Measurements from ENCODE around the gene SLC6A13. TPM values are rescaled to one million over a fixed set of nuclear protein-coding genes. Genes with fewer than 3 reads are reported as not detected.

Gene SLC6A13
- total and polyA plus RNA-seq, 10 of the 15 experiments (the other 5 are each of a cell fraction or from before 2014, with no cell fraction given), result 0.18 to 1.2 (median 0.20) TPM; not detected in 3

GRCh38 chr12:269191-269590 is 6.6 kb upstream of the SLC6A13 start:
- RAD21 ChIA-PET (ENCODE audit: unreplicated experiment), result no interaction called here
- Histone ChIP-seq H4K20me1 (ENCODE audit: control insufficient read depth, insufficient read depth) (no peaks in the 10 kb centered on the region), H3K27ac (ENCODE audit: control insufficient read depth, insufficient read depth) (no peak overlapping the region), H2AFZ (ENCODE audit: control insufficient read depth, low read depth, low read length) (no peak overlapping the region), H3K4me3 (no peak overlapping the region), H3K36me3 (ENCODE audit: control insufficient read depth in 2 of 2, insufficient read depth in 2 of 2, low read length in 1 of 2) (no peaks in the 10 kb centered on the region), H3K27me3 (replicated peaks in 1 of 2; ENCODE audit: control insufficient read depth in 2 of 2, insufficient read depth in 2 of 2, low read length in 1 of 2) (no peaks in the 10 kb centered on the region), H3K4me1 (ENCODE audit: control insufficient read depth, insufficient read depth, low read length) (no peaks in the 10 kb centered on the region), H3K9ac (ENCODE audit: control insufficient read depth, insufficient read depth, low read length) (no peak overlapping the region), H3K9me3 (replicated peaks; ENCODE audit: control insufficient read depth, insufficient read depth, low read length) (no peaks in the 10 kb centered on the region), H3K4me2 (ENCODE audit: control insufficient read depth, insufficient read depth) (no peak overlapping the region), H3K79me2 (ENCODE audit: control insufficient read depth, insufficient read depth, low read length) (no peaks in the 10 kb centered on the region)
- DNase-seq (ENCODE audit: low read depth, low spot score) (no peak), FAIRE-seq (no peak), ATAC-seq (no peak)
- no TSS peak for BruUV-seq (replicated peaks)
- intact Hi-C loops (cut with micrococcal nuclease; ENCODE audit: unreplicated experiment) (no loop called here), in situ Hi-C loops (cut with MboI) (no loop called here)
- no peak for TF ChIP-seq NR2C1 (IDR thresholded peaks at IDR 0.05)
- CTCF ChIA-PET, result no interaction called here
- 67% methylated on average over 3 of the region's 3 CpGs for WGBS (ENCODE audit: insufficient coverage, insufficient replicate concordance, low lambda C conversion rate, missing lambda C conversion rate)
- POLR2A ChIA-PET, result no interaction called here
- SMC1A ChIA-PET (ENCODE audit: uncharacterized antibody, unreplicated experiment), result interaction anchor here (1.2 kb wide), 1 partner anchor 8 kb away, joined by 3 read pairs; no protein-coding TSS in a partner anchor

- FAIRE-seq (no peak), DNase-seq (ENCODE audit: low read depth, low spot score) (no peak), ATAC-seq (no peak)
- intact Hi-C loops (cut with micrococcal nuclease; ENCODE audit: unreplicated experiment), result loop anchor here (1.0 kb wide), 1 partner anchor 8 kb away; no protein-coding TSS in a partner anchor
- TF ChIP-seq POLR2AphosphoS5 (IDR thresholded peaks at IDR 0.05; ENCODE audit: low read length), result no peak
- TF ChIP-seq E2F8 (IDR thresholded peaks at IDR 0.05; ENCODE audit: low read depth, partially characterized antibody), result no peak
- TF ChIP-seq JUND (IDR thresholded peaks at IDR 0.05; ENCODE audit: low read depth, low read length), result no peak
- no peak for TF ChIP-seq CBX5 (IDR thresholded peaks at IDR 0.05; ENCODE audit: low read depth)
- H3K4me1 ChIP-seq (ENCODE audit: control insufficient read depth, insufficient read depth, low read length), result no peaks in the 10 kb centered on the region
- SMC1A ChIA-PET (ENCODE audit: uncharacterized antibody, unreplicated experiment), result interaction anchor here (1.2 kb wide), 1 partner anchor 9 kb away, joined by 3 read pairs; no protein-coding TSS in a partner anchor
- POLR2A ChIA-PET, result no interaction called here
- in situ Hi-C loops (cut with MboI), result no loop called here
- no peak overlapping the region for H3K4me2 ChIP-seq (ENCODE audit: control insufficient read depth, insufficient read depth)
- RAD21 ChIA-PET (ENCODE audit: unreplicated experiment), result no interaction called here
- BruUV-seq (replicated peaks), result no TSS peak
- H3K27me3 ChIP-seq (replicated peaks in 1 of 2; ENCODE audit: control insufficient read depth in 2 of 2, insufficient read depth in 2 of 2, low read length in 1 of 2), result no peaks in the 10 kb centered on the region
- CTCF ChIA-PET, result no interaction called here
- no peaks in the 10 kb centered on the region for H4K20me1 ChIP-seq (ENCODE audit: control insufficient read depth, insufficient read depth)
- H2AFZ ChIP-seq (ENCODE audit: control insufficient read depth, low read depth, low read length), result no peak overlapping the region
- H3K79me2 ChIP-seq (ENCODE audit: control insufficient read depth, insufficient read depth, low read length), result no peaks in the 10 kb centered on the region
- H3K4me3 ChIP-seq, result no peak overlapping the region
- 55% methylated on average over 7 of the region's 7 CpGs for WGBS (ENCODE audit: insufficient coverage, insufficient replicate concordance, low lambda C conversion rate, missing lambda C conversion rate)
- H3K9me3 ChIP-seq (replicated peaks; ENCODE audit: control insufficient read depth, insufficient read depth, low read length), result no peaks in the 10 kb centered on the region
- no peak overlapping the region for H3K27ac ChIP-seq (ENCODE audit: control insufficient read depth, insufficient read depth)
- H3K36me3 ChIP-seq (ENCODE audit: control insufficient read depth in 2 of 2, insufficient read depth in 2 of 2, low read length in 1 of 2), result no peaks in the 10 kb centered on the region
- no peak overlapping the region for H3K9ac ChIP-seq (ENCODE audit: control insufficient read depth, insufficient read depth, low read length)
Observed at GRCh38 chr12:268483-268840, 5.8 kb upstream of the SLC6A13 start.
